Measurements from ENCODE around the gene MLLT1. TPM values are rescaled to one million over a fixed set of nuclear protein-coding genes. Genes with fewer than 3 reads are reported as not detected.

The MLLT1 gene
- total RNA-seq, 1 experiment from 2014 or later: 54.9 TPM

GRCh38 chr19:6234527-6234926 is 45.2 kb downstream of the MLLT1 start:
- Histone ChIP-seq H3K56ac (ENCODE audit: insufficient read length, low read depth, low read length) (no peak overlapping the region), H2BK15ac (ENCODE audit: low read depth, low read length) (no peak overlapping the region), H4K5ac (ENCODE audit: insufficient read length, low read depth, low read length) (no peak overlapping the region), H3K27me3 (ENCODE audit: insufficient read depth, low read length) (no peaks in the 10 kb centered on the region), H3K23ac (ENCODE audit: insufficient read length, low read depth, low read length) (no peak overlapping the region), H4K91ac (ENCODE audit: insufficient read length, low read depth, low read length) (no peak overlapping the region), H3K9me3 (ENCODE audit: control insufficient read depth, low read depth, low read length) (no peaks in the 10 kb centered on the region), H3K79me1 (ENCODE audit: insufficient read depth, low read depth, low read length, poor library complexity, severe bottlenecking) (peaks cover 2% of the 10 kb centered on the region), H3K9ac (ENCODE audit: extremely low read depth, insufficient read length, low read length) (no peak overlapping the region), H3K4me1 (ENCODE audit: insufficient read depth, low read length) (no peaks in the 10 kb centered on the region), H2BK5ac (ENCODE audit: insufficient read length, low read length) (no peak overlapping the region), H3T11ph (ENCODE audit: low read length) (no peak overlapping the region), H2AK5ac (ENCODE audit: insufficient read length, low read length) (no peak overlapping the region), H3K14ac (ENCODE audit: insufficient read depth, low read length) (no peak overlapping the region), H3K27ac (ENCODE audit: insufficient read length, low read depth, low read length) (no peak overlapping the region), H2BK120ac (ENCODE audit: low read depth, low read length, poor library complexity, severe bottlenecking) (no peak overlapping the region), H3K4me2 (ENCODE audit: insufficient read depth, insufficient read length, low read length) (no peak overlapping the region), H4K20me1 (ENCODE audit: control insufficient read depth, insufficient read depth, insufficient read length) (no peaks in the 10 kb centered on the region), H3K23me2 (ENCODE audit: insufficient read length, low read depth, low read length, poor library complexity, severe bottlenecking) (no peaks in the 10 kb centered on the region), H3K18ac (ENCODE audit: insufficient read length, low read depth, low read length) (no peak overlapping the region), H3K79me2 (ENCODE audit: insufficient read depth, low read length) (peaks cover 5% of the 10 kb centered on the region; the same call in 1 of the 2 replicates), H3K4ac (ENCODE audit: low read depth, low read length) (no peak overlapping the region), H4K8ac (replicated peaks; ENCODE audit: insufficient read length, low read depth, low read length) (no peak overlapping the region), H2BK12ac (ENCODE audit: insufficient read length, low read depth, low read length) (no peak overlapping the region), H2AFZ (ENCODE audit: low read length) (no peak overlapping the region), H2BK20ac (ENCODE audit: low read depth, low read length, poor library complexity, severe bottlenecking) (no peak overlapping the region)
- Mint-ChIP-seq H3K9me3 (no peaks in the 10 kb centered on the region; a peak in 1 of 5 replicates), H3K27me3 (ENCODE audit: low read depth) (no peaks in the 10 kb centered on the region; the same call in 1 of the 2 replicates), H3K27ac (peak overlapping the region in 2 of 3 experiments; percentile 2 to 34; a peak in 2 of 7 replicates), H3K4me1 (peaks cover 18 to 26% of the 10 kb centered on the region in 2 experiments), H3K4me3 (no peak overlapping the region), H3K36me3 (ENCODE audit: insufficient read depth in 1 of 3, low read depth in 3 of 3) (peaks cover 7 to 17% (median 16%) of the 10 kb centered on the region in 3 experiments)
- no peak for DNase-seq
- no CpG with 5 or more reads among the region's 8 CpGs for WGBS (ENCODE audit: extremely low coverage, insufficient read length, low lambda C conversion rate)
- no peak for TF ChIP-seq CTCF (conservative IDR thresholded peaks at IDR 0.05)
